Gastroesophageal sphincter (tissue), 4 donors: ENCODE measurements around the gene KRT14. TPM values are rescaled to one million over a fixed set of nuclear protein-coding genes. Genes with fewer than 3 reads are reported as not detected.
"Not testable (repeated sequence)": the region's sequence is repeated elsewhere in the genome, so short reads cannot be mapped to it uniquely, and the experiment has no call there.

Experiments
- ATAC-seq: fragments of 150-250 bp; one replicate; pipeline ENCODE4 v1.9.1; 2016; ENCODE audit warnings: mild to moderate bottlenecking, moderate library complexity
- H3K27ac ChIP-seq, 4 donors: fragments of 200-600 bp; sonication (generic) in 3 of 4; 1 replicate in 3 of 4; 2 replicates in 1 of 4; pipeline ENCODE4 v1.5.1; 2016 to 2019
- H3K27me3 ChIP-seq: fragments of 200-600 bp; sonication (generic); one replicate; pipeline ENCODE4 v1.5.1; 2019
- H3K36me3 ChIP-seq, 2 donors: fragments of 200-600 bp; sonication (generic); one replicate each; pipeline ENCODE4 v1.5.1; 2019; ENCODE audit warnings: control low read depth in 1 of 2
- H3K4me1 ChIP-seq, 3 donors: fragments of 200-600 bp; sonication (generic); 1 replicate in 2 of 3; 2 replicates in 1 of 3; pipeline ENCODE4 v1.5.1; 2016 to 2019; ENCODE audit warnings: control low read depth in 2 of 3
- H3K4me3 ChIP-seq, 2 donors: fragments of 200-600 bp; sonication (generic); one replicate each; pipeline ENCODE4 v1.5.1; 2019; ENCODE audit warnings: mild to moderate bottlenecking in 1 of 2, moderate library complexity in 1 of 2
- H3K9me3 ChIP-seq, 3 donors: fragments of 200-600 bp; sonication (generic); one replicate each; pipeline ENCODE4 v1.5.1; 2017 to 2019; ENCODE audit warnings: control low read depth in 2 of 3
- EP300 ChIP-seq: sonication (generic); formaldehyde crosslinking; IDR thresholded peaks from one replicate; pipeline ENCODE4 v1.6.1; 2017; ENCODE audit warnings: antibody characterized with exemption, mild to moderate bottlenecking
- POLR2A ChIP-seq, 2 donors: fragments of 450-650 bp; IDR thresholded peaks; one replicate each; pipeline ENCODE4 v1.6.1; 2017; ENCODE audit warnings: antibody characterized with exemption in 2 of 2, mild to moderate bottlenecking in 2 of 2, moderate library complexity in 1 of 2
- POLR2AphosphoS5 ChIP-seq: sonication (generic); formaldehyde crosslinking; IDR thresholded peaks from one replicate; pipeline ENCODE4 v1.6.1; 2017; ENCODE audit warnings: antibody characterized with exemption
- WGBS, 2 donors: methylation state at CpG; one replicate each; pipeline ENCODE4 v1.1.5; 2018; ENCODE audit warnings: low coverage in 1 of 2; 5-methylcytosine and 5-hydroxymethylcytosine counted together
- total RNA-seq, 4 donors: library from RNA; depleted of rRNA; stranded (reverse); fragments of >200 nt; gene quantifications; one replicate each; pipeline ENCODE4 v1.1.0, GENCODE V29; 2016
- TF ChIP-seq, protein P1 (sequence below), 4 experiments: fragments of 200-600 bp in 2 of 4; fragments of 450-650 bp in 2 of 4; sonication (generic) in 1 of 4; IDR thresholded peaks; one replicate each; pipeline ENCODE4 v1.5.1; 2017 to 2019; ENCODE audit warnings: antibody characterized with exemption in 4 of 4, mild to moderate bottlenecking in 2 of 4, moderate library complexity in 2 of 4

KRT14 gene
- total RNA-seq, 4 donors from 2014 or later, result 1.4 to 105 (median 41.1) TPM; not detected in 1

- no peak overlapping the region for H3K27ac ChIP-seq
- H3K36me3 ChIP-seq, result no peaks in the 10 kb centered on the region
- TF ChIP-seq, protein P1, sequence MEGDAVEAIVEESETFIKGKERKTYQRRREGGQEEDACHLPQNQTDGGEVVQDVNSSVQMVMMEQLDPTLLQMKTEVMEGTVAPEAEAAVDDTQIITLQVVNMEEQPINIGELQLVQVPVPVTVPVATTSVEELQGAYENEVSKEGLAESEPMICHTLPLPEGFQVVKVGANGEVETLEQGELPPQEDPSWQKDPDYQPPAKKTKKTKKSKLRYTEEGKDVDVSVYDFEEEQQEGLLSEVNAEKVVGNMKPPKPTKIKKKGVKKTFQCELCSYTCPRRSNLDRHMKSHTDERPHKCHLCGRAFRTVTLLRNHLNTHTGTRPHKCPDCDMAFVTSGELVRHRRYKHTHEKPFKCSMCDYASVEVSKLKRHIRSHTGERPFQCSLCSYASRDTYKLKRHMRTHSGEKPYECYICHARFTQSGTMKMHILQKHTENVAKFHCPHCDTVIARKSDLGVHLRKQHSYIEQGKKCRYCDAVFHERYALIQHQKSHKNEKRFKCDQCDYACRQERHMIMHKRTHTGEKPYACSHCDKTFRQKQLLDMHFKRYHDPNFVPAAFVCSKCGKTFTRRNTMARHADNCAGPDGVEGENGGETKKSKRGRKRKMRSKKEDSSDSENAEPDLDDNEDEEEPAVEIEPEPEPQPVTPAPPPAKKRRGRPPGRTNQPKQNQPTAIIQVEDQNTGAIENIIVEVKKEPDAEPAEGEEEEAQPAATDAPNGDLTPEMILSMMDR (IDR thresholded peaks at IDR 0.05), result no peak
- no peak for TF ChIP-seq POLR2AphosphoS5
- no peak for TF ChIP-seq EP300
- TF ChIP-seq POLR2A (IDR thresholded peaks at IDR 0.05), result no peak
- WGBS, 2 donors, result 51 to 70% methylated on average over 4 to 5 of the region's 13 CpGs
- no peak overlapping the region for H3K4me3 ChIP-seq
- H3K9me3 ChIP-seq, result peaks cover 0 to 10% (median 0%) of the 10 kb centered on the region in 3 donors
- ATAC-seq, result no peak
- H3K27me3 ChIP-seq, result no peaks in the 10 kb centered on the region
- H3K4me1 ChIP-seq, result peaks cover 0 to 24% (median 13%) of the 10 kb centered on the region in 3 donors
Observed at GRCh38 chr17:41545829-41546410, 40.8 kb downstream of the KRT14 start.

GRCh38 chr17:41544935-41545334 is 41.8 kb downstream of the KRT14 start:
- no peak overlapping the region for H3K27ac ChIP-seq
- no peaks in the 10 kb centered on the region for H3K27me3 ChIP-seq
- no peak overlapping the region for H3K4me3 ChIP-seq
- TF ChIP-seq EP300, result no peak
- no peak for TF ChIP-seq POLR2A (IDR thresholded peaks at IDR 0.05)
- TF ChIP-seq, protein P1 (IDR thresholded peaks at IDR 0.05), result no peak
- peaks cover 0 to 10% (median 0%) of the 10 kb centered on the region in 3 donors for H3K9me3 ChIP-seq
- no peak for ATAC-seq
- H3K4me1 ChIP-seq, result peaks cover 0 to 24% (median 13%) of the 10 kb centered on the region in 3 donors
- H3K36me3 ChIP-seq, result no peaks in the 10 kb centered on the region
- 75 to 100% methylated on average over 1 to 2 of the region's 5 CpGs for WGBS, 2 donors

DNA sequence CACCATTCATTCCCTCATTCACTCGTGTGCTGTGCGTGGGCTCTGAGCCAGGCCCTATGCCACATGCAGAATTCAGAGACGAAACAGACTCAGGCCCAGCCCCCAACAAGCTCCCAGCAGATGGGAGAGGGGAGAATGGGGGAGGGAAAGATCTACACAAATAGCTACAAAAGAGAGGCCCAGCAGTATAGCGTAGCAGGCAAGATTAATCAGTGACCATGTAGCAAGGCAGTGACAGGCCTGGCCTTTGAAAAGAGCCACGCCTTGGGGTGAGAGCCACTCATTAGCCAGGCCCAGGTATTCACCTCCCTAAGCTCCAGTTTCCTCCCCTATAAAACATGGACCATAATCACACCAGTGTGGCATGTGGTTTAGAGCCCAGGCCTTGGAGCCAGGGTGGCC is 42.2 kb downstream of the KRT14 start:
- H3K4me3 ChIP-seq, result no peak overlapping the region
- H3K27me3 ChIP-seq, result no peaks in the 10 kb centered on the region
- WGBS, 2 donors, result 32 to 71% methylated on average over 2 to 3 of the region's 5 CpGs
- no peaks in the 10 kb centered on the region for H3K36me3 ChIP-seq
- TF ChIP-seq POLR2A (IDR thresholded peaks at IDR 0.05), result no peak
- TF ChIP-seq POLR2AphosphoS5, result no peak
- no peak for TF ChIP-seq EP300
- TF ChIP-seq, protein P1 (IDR thresholded peaks at IDR 0.05), result no peak
- H3K9me3 ChIP-seq, result peaks cover 0 to 10% (median 0%) of the 10 kb centered on the region in 3 donors
- H3K27ac ChIP-seq, result no peak overlapping the region
- peaks cover 0 to 21% (median 13%) of the 10 kb centered on the region in 3 donors for H3K4me1 ChIP-seq
- ATAC-seq, result no peak

GRCh38 chr17:41542786-41543185 is 43.9 kb downstream of the KRT14 start:
- not testable (repeated sequence) for ATAC-seq, H3K4me3 ChIP-seq, H3K36me3 ChIP-seq, H3K27me3 ChIP-seq, H3K4me1 ChIP-seq, H3K9me3 ChIP-seq, H3K27ac ChIP-seq
- WGBS, 2 donors, result 78 to 91% methylated on average over 9 to 10 of the region's 10 CpGs

- Histone ChIP-seq H3K9me3 (peaks cover 0 to 10% (median 0%) of the 10 kb centered on the region in 3 donors), H3K4me1 (no peaks in the 10 kb centered on the region), H3K27ac (no peak overlapping the region), H3K4me3 (no peak overlapping the region), H3K27me3 (no peaks in the 10 kb centered on the region), H3K36me3 (no peaks in the 10 kb centered on the region)
- ATAC-seq, result no peak
- TF ChIP-seq POLR2A (IDR thresholded peaks at IDR 0.05), result no peak
- WGBS, 2 donors, result 76 to 100% methylated on average over 2 of the region's 2 CpGs
Observed at GRCh38 chr17:41542357-41542756, 44.3 kb downstream of the KRT14 start.

GRCh38 chr17:41540921-41541625 is 45.6 kb downstream of the KRT14 start:
- no peaks in the 10 kb centered on the region for H3K4me1 ChIP-seq
- H3K9me3 ChIP-seq, result no peaks in the 10 kb centered on the region
- no peak overlapping the region for H3K27ac ChIP-seq
- H3K27me3 ChIP-seq, result peaks cover 3% of the 10 kb centered on the region
- WGBS, 2 donors, result 100% methylated on average over 2 of the region's 10 CpGs
- ATAC-seq, result no peak
- H3K36me3 ChIP-seq, result no peaks in the 10 kb centered on the region
- no peak overlapping the region for H3K4me3 ChIP-seq
- no peak for TF ChIP-seq POLR2A (IDR thresholded peaks at IDR 0.05)
- no peak for TF ChIP-seq POLR2AphosphoS5
- TF ChIP-seq, protein P1 (IDR thresholded peaks at IDR 0.05), result no peak
- no peak for TF ChIP-seq EP300
